Inflammatory macrophage treated with lipopolysaccharide for 1 hour (primary cell): ENCODE data around the gene TTL.
"Not testable (repeated sequence)": the region's sequence is repeated elsewhere in the genome, so short reads cannot be mapped to it uniquely, and the experiment has no call there.

Experiments
- DNase-seq, 2 donors: peaks; one replicate each; pipeline ENCODE4 v3.0.0-alpha.2; 2020 to 2022

Gene TTL

GRCh38 chr2:112481528-112482233, at the start of gene TTL:
Gene TTL, plus strand, starts transcription at chr2:112482156. Its CDS starts 189 bp downstream, at chr2:112482345.
- peak; percentile 92 to 94 for DNase-seq

- DNase-seq = not testable (repeated sequence)
Measured at GRCh38 chr2:112432390-112432734, 49.6 kb upstream of the TTL start.

GRCh38 chr2:112432735-112433479, 49.0 kb upstream of the TTL start:
- DNase-seq = peak; percentile 31 to 53

- DNase-seq = peak; percentile 76 to 92
Measured at GRCh38 chr2:112433480-112433879, 48.5 kb upstream of the TTL start, which contains the start of gene RGPD8. Gene RGPD8, minus strand, starts transcription at chr2:112433645. Its CDS starts 192 bp downstream, at chr2:112433453.

- DNase-seq = no peak
Measured at GRCh38 chr2:112433932-112434730, 47.8 kb upstream of the TTL start.

- DNase-seq = not testable (repeated sequence)
Measured at GRCh38 chr2:112434890-112435715, 46.9 kb upstream of the TTL start.

GRCh38 chr2:112435716-112436431, 46.1 kb upstream of the TTL start:
- not testable (repeated sequence) for DNase-seq

GRCh38 chr2:112436993-112437392, 45.0 kb upstream of the TTL start:
- DNase-seq = not testable (repeated sequence)

GRCh38 chr2:112437405-112437831, 44.5 kb upstream of the TTL start:
- not testable (repeated sequence) for DNase-seq

- DNase-seq = not testable (repeated sequence)
Measured at GRCh38 chr2:112438603-112439261, 43.2 kb upstream of the TTL start.

- not testable (repeated sequence) for DNase-seq
Measured at GRCh38 chr2:112444256-112444655, 37.7 kb upstream of the TTL start.

- DNase-seq = no peak
Measured at GRCh38 chr2:112449854-112450253, 32.1 kb upstream of the TTL start.

GRCh38 chr2:112451317-112451716, 30.6 kb upstream of the TTL start:
- DNase-seq = no peak

GRCh38 chr2:112454586-112454985, 27.4 kb upstream of the TTL start:
- no peak for DNase-seq

GRCh38 chr2:112459372-112459771, 22.6 kb upstream of the TTL start:
- DNase-seq = no peak

- DNase-seq = no peak
Measured at GRCh38 chr2:112462178-112462577, 19.8 kb upstream of the TTL start.

GRCh38 chr2:112463256-112463655, 18.7 kb upstream of the TTL start:
- no peak for DNase-seq

- no peak for DNase-seq
Measured at GRCh38 chr2:112465382-112465781, 16.6 kb upstream of the TTL start.

GRCh38 chr2:112472547-112473263, 9.3 kb upstream of the TTL start:
- no peak for DNase-seq

GRCh38 chr2:112474844-112475486, 7.0 kb upstream of the TTL start:
- no peak for DNase-seq
